UCSD-AML1 (cell line): ENCODE results near the gene C16orf89.
"Not testable (repeated sequence)": the region's sequence is repeated elsewhere in the genome, so short reads cannot be mapped to it uniquely, and the experiment has no call there.

Experiments used
- DNase-seq: peaks from one replicate; lab custom pipeline; 2025; ENCODE audit not compliant: unreplicated experiment; lab: John Stamatoyannopoulos, UW

Gene C16orf89

DNA sequence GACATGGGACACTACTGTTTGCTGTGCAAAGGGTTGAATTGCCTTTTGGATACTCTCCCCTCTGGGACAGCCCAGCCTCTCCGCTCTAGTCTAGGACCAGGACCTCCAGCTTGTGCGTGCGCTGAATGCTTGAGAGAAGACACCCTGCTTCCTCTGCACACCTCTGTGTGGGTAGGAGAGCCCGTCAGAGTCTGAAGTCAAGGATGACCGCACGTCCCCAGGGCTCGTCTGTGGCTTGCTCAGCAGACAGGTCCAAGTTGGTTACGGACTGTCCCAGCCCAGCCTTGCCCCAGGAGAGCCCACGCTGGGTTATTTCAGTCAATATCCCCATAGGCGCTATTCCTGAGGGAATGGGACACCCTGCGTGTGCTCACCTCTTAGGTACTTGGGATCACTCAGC, 3.7 kb downstream of the C16orf89 start:
- DNase-seq, result no peak

GRCh38 chr16:5060073-5060641, 5.6 kb downstream of the C16orf89 start:
- DNase-seq, result no peak

- DNase-seq, result no peak
These were observed 6.2 kb downstream of the C16orf89 start for GRCh38 chr16:5059386-5060072.

GRCh38 chr16:5058476-5058875, 7.3 kb downstream of the C16orf89 start:
- DNase-seq, result no peak

DNA sequence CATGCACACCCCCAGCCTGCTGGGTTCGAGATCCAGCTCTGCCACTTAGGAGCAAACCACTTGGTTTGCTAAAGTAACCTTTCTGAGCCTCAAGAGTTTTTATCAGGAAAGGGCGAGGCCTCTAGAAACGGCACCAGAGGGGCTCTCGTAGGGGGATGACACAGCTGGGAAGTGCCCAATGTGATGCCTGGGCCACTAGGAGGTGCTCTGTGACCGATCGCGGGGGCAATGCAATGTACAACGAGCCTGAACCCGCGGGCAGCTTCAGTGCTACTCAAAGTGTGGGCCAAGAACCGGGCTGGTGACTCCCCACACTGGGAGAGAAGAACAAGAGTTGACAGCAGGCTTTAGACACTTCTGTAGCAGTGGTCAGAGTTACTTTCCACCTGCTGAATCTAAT, 9.4 kb downstream of the C16orf89 start:
- DNase-seq, result peak; percentile 61

GRCh38 chr16:5054876-5055865, 10.6 kb downstream of the C16orf89 start:
- no peak for DNase-seq

GRCh38 chr16:5046914-5047313, 18.8 kb downstream of the C16orf89 start:
- DNase-seq, result no peak

- no peak for DNase-seq
These were observed 20.1 kb downstream of the C16orf89 start for GRCh38 chr16:5045499-5046115.

DNA sequence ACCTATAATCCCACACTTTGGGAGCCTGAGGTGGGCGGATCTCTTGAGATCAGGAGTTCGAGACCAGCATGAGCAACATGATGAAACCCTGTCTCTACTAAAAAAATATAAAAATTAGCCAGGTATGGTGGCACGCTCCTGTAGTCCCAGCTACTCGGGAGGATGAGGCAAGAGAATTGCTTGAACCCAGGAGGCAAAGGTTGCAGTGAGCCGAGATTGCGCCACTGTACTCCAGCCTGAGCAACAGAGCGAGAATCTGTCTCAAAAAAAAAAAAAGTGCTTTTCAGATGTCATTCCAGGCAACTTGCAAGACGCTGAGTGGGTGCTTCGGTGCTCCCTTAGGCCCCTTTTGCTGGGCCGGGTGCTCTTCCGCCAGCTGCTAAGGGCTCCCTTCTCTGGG, 21.2 kb downstream of the C16orf89 start:
- not testable (repeated sequence) for DNase-seq

GRCh38 chr16:5044011-5044540, 21.7 kb downstream of the C16orf89 start:
- DNase-seq, result no peak

DNA sequence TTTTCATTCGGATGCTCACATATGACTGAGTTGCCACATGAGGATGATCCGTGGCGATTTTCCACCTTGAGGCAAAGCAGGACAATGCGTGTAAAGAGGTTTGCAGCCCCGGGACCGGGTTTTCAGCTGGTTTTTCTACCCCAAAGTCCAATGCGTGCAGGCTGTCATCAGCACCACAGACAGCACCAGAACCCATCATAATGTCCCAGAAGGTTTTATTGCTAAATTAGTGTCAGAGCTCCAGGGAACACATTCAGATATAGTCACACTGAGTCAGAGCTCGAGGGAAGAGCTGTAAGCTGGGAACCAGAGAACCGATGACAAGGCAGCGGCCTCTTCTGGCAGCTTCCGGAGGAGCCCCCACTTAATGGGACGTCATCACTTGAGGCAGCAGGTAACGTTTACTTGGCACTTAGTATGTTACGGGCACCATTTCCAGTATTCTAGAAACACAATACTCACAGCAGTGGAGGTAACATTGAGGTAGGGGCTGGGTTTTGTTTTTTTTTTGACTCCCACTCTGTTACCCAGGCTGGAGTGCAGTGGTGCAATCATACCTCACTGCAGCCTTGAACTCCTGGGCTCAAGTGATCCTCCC, 23.1 kb downstream of the C16orf89 start:
- DNase-seq, result no peak

DNA sequence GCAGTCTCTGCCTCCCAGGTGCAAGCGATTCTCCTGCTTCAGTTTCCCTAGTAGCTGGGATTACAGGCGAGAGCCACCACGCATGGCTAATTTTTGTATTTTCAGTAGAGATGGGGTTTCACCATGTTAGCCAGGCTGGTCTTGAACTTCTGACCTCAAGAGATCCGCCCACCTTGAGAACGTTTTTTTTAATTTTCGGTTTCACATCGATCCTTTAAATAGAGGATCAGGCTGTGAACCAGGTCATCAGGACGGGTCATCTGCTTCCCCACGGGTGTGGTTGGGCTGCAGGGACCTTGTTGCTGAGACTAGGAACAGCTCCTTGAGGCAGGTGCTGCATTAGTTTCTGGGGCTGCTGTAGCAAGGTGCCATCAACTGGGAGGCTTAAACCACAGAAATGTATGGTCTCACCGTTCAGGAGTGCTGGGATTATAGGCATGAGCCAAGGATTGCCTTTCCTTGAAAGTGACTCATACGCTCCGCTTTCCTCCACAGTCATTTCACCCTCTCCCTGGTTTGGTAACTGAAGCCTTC, 24.1 kb downstream of the C16orf89 start:
- no peak for DNase-seq

GRCh38 chr16:5040451-5040850, 25.3 kb downstream of the C16orf89 start:
- DNase-seq, result no peak

DNA sequence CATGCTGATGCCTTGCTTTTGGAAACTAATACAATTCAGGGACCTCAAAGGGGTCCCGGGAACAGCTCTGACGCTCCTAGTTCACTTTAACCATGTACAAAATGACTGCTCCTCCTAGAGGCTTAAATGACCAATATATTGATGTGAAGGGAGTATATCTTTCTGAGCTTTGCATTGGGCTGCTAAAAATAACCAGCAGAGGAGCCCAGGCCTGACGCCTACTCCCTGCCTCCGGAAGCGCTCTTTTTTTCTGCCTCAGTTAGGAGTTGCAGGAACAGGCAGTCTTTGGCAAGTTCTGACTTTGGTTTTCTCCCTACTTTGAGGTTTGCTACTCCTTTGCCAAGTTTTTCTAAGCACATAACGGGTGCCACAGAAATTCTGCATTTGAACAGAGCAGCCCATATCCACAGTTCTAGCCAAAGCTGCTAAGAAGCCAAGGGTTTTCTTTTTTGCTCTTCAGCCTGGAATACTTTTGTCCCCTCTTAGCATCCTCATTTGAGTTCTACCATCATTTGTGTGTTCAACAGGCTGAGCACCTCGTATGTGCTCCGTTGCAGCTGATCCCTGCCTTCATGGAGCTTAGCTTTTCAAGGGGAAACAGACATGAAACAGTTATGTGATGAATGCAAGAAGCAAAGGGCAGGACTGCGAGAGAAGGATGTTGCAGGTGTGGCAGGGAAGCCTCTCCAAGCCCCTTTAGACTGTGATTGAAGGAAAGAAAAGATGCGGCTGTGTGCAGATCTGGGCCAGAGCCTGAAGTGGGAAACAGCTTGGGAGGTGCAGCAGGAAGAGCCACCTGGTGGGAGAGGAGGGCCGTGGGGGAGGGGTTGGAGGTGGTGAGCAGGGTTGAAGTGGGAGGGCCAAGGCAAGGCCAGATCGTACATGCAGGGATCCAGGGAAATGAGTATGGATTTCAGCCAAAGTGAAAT, 29.3 kb downstream of the C16orf89 start:
- no peak for DNase-seq

- DNase-seq, result no peak
These were observed 29.9 kb downstream of the C16orf89 start for GRCh38 chr16:5035909-5036227.

DNA sequence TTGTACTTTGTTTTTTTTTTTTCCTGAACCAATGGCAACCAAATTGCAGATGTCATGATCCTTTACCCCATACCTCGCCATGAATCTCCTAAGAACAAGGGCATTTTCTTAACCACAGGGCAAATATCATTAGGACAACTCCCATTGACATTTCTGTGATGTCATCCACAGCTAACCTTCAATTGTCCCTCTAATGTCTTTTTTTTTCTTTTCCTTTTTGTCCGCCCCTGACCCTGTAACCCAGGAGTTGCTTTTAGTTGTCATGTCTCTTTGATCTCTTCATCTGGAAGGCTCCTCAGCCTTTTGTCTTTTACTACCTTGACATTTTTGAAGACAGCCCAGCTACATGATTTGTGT, 31.6 kb downstream of the C16orf89 start:
- no peak for DNase-seq

DNA sequence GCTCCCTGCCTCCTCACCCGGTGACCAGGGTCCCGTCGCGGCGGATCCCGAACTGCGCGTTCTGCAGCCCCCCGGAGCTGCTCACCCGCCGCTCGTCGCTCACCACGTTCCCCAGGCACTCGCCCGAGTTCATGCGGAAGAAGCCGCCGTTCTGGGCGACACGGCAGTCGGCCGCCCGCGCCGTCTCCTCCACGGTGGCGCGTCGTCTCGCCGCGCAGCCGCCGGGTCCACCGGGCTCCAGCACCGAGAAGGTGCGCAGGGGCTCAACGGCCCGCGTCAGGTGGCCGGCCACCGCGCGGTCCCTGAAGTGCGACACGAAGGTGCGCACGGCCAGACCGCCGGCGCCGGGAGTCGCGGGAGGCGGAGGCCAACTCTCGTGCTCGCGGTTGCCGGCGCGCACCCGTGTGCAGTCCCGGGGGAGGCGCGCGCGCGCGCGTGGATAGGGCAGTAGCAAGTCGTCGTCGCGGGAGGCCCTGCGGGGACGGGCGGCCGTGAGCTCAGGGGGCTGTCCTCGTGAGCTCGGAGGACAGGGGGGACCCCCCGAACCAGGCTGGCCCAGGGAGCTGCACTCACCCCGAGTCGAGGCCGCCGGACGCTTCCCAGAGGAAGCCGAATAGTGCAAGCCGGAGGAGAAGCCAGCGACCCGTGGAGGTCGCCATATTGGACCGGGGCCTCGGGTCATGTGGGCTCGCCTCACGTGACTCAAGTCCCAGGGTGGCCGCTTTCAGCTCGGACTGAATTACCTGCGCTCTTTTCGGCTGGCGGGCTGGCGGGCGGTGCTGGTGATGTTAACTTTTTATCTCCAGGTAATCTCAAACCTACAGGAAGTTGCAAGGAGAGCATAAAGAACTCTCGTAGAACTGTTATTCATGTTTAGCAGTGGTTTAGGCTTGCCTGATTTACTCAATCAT, 32.2 kb downstream of the C16orf89 start, which contains the start of gene NAGPA:
Gene NAGPA, minus strand, starts transcription at position 680 of the 911 bp plus-strand sequence. Its CDS starts 21 bp downstream, at position 659.
- DNase-seq, result peak; percentile 76

DNA sequence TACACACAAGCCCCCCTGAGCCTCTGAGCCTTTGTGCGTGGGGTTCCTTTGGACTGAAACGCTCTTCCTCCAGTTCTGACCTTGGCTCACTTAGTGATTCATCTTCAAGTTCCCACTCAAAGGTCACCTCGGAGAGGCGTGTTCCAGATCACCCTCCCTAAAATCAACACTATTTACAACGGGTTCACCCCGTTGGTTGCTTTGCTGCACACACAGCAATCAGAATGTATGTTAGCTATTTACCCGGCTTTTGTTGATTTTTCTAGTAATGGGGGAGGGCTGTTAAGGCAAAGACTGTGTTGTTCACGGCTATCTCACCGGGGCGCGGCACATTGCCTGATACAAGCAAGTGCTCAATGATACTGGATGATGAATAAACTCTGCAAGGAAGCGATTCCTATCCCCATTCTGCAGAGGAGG, 33.0 kb downstream of the C16orf89 start:
- DNase-seq, result no peak
